Osteocyte (in vitro differentiated cells): Measurements from ENCODE around the gene AMN1. TPM values are rescaled to one million over a fixed set of nuclear protein-coding genes. Genes with fewer than 3 reads are reported as not detected.

Source experiments
- DNase-seq: peaks from one replicate; pipeline ENCODE4 v3.0.0; 2021; ENCODE audit warnings: mixed read lengths; ENCODE audit not compliant: unreplicated experiment; ENCODE audit errors: extremely low spot score
- H3K27ac Mint-ChIP-seq: one replicate; pipeline ENCODE4 v1.8.0; 2021; ENCODE audit warnings: mild to moderate bottlenecking, mixed read lengths; ENCODE audit not compliant: unreplicated experiment
- H3K27me3 Mint-ChIP-seq: one replicate; pipeline ENCODE4 v1.8.0; 2021; ENCODE audit warnings: mixed read lengths; ENCODE audit not compliant: unreplicated experiment
- H3K36me3 Mint-ChIP-seq: one replicate; pipeline ENCODE4 v1.8.0; 2021; ENCODE audit warnings: mixed read lengths; ENCODE audit not compliant: unreplicated experiment
- H3K4me1 Mint-ChIP-seq: one replicate; pipeline ENCODE4 v1.8.0; 2021; ENCODE audit warnings: mixed read lengths; ENCODE audit not compliant: unreplicated experiment
- H3K4me3 Mint-ChIP-seq: one replicate; pipeline ENCODE4 v1.8.0; 2021; ENCODE audit warnings: mild to moderate bottlenecking, moderate library complexity, mixed read lengths; ENCODE audit not compliant: unreplicated experiment
- H3K9me3 Mint-ChIP-seq: one replicate; pipeline ENCODE4 v1.8.0; 2021; ENCODE audit warnings: mixed read lengths; ENCODE audit not compliant: unreplicated experiment
- long read RNA-seq: library from polyadenylated mRNA; unstranded; transcript quantifications from one replicate; pipeline ENCODE4 v2.0.0, GENCODE V29; 2021
- total RNA-seq: library from RNA; stranded (reverse); gene quantifications from 2 replicates; pipeline ENCODE4 v1.2.1, GENCODE V29; 2021
- TF ChIP-seq, protein P1 (sequence below): fragments of 200-600 bp; sonication (generic); IDR thresholded peaks from 2 replicates; pipeline ENCODE4 v1.5.0; 2021; ENCODE audit warnings: antibody characterized with exemption, mild to moderate bottlenecking, moderate library complexity

Gene AMN1
- total RNA-seq = 5.3 and 8.5 TPM in 2 replicates
- long read RNA-seq, transcript AMN1-201 (7 exons, 2,110 nt) = major isoform, 17 of 34 reads
- long read RNA-seq, transcript AMN1-211 (6 exons, 880 nt) = minor isoform, 6 of 34 reads
- long read RNA-seq, partial matches to known transcripts = 0 of 34 reads
- long read RNA-seq, other reads (novel, unspliced or antisense) = 9 of 34 reads

DNA sequence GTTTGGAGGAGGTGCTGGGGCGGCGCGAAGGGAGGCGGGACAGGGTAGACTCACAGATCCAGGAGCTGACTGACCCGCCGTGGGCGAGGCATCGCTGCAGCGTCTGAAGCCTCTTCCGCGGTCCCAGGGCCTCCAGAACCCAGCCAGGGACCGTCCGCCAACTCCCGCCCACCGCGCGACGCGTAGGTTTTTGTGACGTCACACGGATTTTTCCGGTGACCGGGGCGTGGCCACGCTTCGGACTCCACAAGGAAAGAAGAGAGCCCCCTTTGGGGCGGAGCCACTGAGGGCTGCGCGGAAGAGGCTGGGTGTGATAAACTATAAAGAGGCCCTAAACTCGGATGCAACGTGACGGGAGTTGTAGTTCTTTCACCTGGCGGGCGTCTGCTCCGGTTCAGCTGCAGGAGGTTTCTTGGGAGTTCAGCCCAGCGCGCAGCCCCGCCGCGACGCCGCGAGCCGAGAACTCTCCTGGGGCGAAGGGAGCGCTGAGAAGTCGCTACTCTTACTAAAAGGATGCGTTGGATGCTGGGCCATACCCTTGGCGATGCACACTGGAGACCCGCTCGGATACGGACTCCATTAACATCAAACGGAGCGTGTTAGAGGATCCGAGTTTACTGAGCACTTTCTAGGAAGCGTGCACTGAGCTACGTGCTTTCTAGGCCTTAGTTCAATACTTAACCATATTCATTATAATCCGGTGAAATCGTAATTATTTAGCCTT is at the start of gene AMN1:
Gene AMN1, minus strand, starts transcription at position 105 of the 724 bp plus-strand sequence. Its CDS starts 13 bp downstream, at position 92.
- peak; percentile 100 for DNase-seq
- Mint-ChIP-seq H3K27ac (peak within 1 kb of the TSS; percentile 97), H3K9me3 (peaks cover 3% of the 10 kb centered on the region), H3K36me3 (no peaks in the 10 kb centered on the region), H3K4me3 (peak within 1 kb of the TSS; percentile 99), H3K27me3 (no peaks in the 10 kb centered on the region), H3K4me1 (peaks cover 34% of the 10 kb centered on the region)
- TF ChIP-seq, protein P1, sequence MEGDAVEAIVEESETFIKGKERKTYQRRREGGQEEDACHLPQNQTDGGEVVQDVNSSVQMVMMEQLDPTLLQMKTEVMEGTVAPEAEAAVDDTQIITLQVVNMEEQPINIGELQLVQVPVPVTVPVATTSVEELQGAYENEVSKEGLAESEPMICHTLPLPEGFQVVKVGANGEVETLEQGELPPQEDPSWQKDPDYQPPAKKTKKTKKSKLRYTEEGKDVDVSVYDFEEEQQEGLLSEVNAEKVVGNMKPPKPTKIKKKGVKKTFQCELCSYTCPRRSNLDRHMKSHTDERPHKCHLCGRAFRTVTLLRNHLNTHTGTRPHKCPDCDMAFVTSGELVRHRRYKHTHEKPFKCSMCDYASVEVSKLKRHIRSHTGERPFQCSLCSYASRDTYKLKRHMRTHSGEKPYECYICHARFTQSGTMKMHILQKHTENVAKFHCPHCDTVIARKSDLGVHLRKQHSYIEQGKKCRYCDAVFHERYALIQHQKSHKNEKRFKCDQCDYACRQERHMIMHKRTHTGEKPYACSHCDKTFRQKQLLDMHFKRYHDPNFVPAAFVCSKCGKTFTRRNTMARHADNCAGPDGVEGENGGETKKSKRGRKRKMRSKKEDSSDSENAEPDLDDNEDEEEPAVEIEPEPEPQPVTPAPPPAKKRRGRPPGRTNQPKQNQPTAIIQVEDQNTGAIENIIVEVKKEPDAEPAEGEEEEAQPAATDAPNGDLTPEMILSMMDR = peak; percentile 16

DNA sequence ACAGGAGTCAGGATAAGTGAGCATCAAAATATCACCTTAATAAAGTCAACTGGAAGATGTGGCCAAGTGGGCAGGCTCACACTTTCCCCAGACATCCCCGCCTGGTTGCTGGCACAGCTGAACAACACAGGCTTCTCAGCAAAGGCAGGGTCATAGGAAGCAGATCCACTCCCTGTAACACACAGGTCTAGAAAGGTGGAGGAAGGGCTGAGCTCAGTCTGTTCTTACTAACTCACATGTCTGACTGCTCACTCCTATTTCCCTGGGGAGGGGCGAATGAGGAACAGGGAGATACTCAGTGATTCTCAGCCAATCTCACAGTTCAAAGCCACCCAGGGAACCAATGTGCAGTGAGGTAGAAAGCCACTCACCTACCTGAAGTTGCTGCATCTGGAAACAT is 45.0 kb upstream of the AMN1 start:
- TF ChIP-seq, protein P1 = no peak
- no peaks in the 10 kb centered on the region for H3K4me1 Mint-ChIP-seq
- no peak overlapping the region for H3K4me3 Mint-ChIP-seq
- H3K27ac Mint-ChIP-seq = no peak overlapping the region
- no peaks in the 10 kb centered on the region for H3K9me3 Mint-ChIP-seq
- no peak for DNase-seq
- H3K36me3 Mint-ChIP-seq = no peaks in the 10 kb centered on the region
- peaks cover 23% of the 10 kb centered on the region for H3K27me3 Mint-ChIP-seq

DNA sequence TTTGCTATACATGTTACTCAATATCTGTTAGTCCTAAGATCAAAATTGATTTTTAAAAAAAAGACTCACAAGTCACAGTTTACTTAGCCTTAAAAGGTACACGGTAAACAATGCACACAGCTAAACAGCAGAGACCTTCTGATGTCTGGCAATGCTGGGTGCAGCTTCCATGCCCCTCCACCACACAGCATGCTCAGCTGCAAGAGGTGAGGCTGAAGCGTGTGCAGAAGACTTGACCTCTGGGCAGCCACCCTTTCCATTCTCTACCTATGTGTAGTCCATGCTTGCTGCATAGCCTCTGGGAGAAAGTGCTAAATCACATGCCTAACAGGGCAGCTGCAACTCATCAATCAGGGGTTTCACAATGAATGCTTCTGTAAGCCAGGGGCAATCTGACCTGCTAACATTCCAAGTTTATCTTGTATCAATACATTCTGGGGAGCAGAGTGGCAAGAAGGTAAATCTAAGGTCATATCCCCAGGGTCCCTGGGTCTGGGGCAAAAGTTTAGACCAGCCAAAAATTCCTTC is 44.5 kb upstream of the AMN1 start:
- H3K36me3 Mint-ChIP-seq = no peaks in the 10 kb centered on the region
- peaks cover 23% of the 10 kb centered on the region for H3K27me3 Mint-ChIP-seq
- no peak overlapping the region for H3K27ac Mint-ChIP-seq
- DNase-seq = no peak
- TF ChIP-seq, protein P1 = no peak
- H3K4me3 Mint-ChIP-seq = no peak overlapping the region
- no peaks in the 10 kb centered on the region for H3K9me3 Mint-ChIP-seq
- H3K4me1 Mint-ChIP-seq = no peaks in the 10 kb centered on the region

DNA sequence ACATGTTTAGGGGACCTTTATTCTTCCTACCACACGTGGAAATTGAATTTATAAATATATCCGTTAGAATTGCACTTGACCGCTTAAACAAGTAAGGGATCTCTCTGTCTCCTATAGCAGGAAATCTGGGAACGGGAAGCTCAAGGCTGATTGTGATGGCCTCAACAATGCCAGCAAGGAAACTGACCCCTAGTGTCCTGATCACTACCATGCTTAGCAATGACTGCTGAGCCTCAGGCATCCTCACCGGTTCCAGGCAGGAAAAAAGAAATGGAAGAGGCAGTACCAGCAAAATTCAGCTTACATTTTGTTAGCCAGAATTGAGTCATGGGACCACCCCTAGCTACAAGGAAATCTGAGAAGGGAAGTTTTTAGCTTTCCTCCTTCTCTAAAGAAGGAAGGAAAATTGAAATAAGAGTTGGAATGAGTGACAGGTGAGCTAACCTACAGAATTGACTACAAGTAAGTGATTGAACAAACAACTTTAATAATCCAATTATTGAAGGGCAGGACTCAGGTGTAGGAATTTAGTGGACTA is 43.9 kb upstream of the AMN1 start:
- Mint-ChIP-seq H3K27me3 (peaks cover 23% of the 10 kb centered on the region), H3K4me1 (no peaks in the 10 kb centered on the region), H3K9me3 (no peaks in the 10 kb centered on the region), H3K36me3 (no peaks in the 10 kb centered on the region), H3K4me3 (no peak overlapping the region), H3K27ac (no peak overlapping the region)
- DNase-seq = no peak
- TF ChIP-seq, protein P1 = no peak

DNA sequence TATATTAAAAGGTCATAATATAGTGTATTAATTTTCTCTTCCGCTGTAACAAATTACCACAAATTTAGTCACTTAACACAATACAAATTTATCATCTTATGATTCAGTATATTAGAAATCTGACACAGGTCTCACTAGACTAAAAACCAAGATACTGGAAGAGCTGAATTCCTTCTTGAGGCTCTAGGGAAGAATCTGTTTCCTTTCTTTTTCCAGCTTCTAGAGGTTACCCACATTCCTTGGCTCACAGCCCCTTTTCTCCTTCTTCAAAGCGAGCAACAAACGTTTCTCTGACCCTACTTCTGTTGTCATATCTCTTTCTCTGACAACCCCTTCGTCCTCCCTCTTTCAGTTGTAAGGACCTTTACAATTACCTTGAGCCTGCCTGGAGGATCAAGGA is 43.4 kb upstream of the AMN1 start:
- Mint-ChIP-seq H3K9me3 (no peaks in the 10 kb centered on the region), H3K4me1 (no peaks in the 10 kb centered on the region), H3K4me3 (no peak overlapping the region), H3K27me3 (peaks cover 23% of the 10 kb centered on the region), H3K36me3 (no peaks in the 10 kb centered on the region), H3K27ac (no peak overlapping the region)
- TF ChIP-seq, protein P1 = no peak
- DNase-seq = no peak
